ENCODE results near the gene MATCAP1. TPM values are rescaled to one million over a fixed set of nuclear protein-coding genes. Genes with fewer than 3 reads are reported as not detected.

Gene MATCAP1
- total RNA-seq, 1 experiment from 2014 or later: 33.9 TPM

DNA sequence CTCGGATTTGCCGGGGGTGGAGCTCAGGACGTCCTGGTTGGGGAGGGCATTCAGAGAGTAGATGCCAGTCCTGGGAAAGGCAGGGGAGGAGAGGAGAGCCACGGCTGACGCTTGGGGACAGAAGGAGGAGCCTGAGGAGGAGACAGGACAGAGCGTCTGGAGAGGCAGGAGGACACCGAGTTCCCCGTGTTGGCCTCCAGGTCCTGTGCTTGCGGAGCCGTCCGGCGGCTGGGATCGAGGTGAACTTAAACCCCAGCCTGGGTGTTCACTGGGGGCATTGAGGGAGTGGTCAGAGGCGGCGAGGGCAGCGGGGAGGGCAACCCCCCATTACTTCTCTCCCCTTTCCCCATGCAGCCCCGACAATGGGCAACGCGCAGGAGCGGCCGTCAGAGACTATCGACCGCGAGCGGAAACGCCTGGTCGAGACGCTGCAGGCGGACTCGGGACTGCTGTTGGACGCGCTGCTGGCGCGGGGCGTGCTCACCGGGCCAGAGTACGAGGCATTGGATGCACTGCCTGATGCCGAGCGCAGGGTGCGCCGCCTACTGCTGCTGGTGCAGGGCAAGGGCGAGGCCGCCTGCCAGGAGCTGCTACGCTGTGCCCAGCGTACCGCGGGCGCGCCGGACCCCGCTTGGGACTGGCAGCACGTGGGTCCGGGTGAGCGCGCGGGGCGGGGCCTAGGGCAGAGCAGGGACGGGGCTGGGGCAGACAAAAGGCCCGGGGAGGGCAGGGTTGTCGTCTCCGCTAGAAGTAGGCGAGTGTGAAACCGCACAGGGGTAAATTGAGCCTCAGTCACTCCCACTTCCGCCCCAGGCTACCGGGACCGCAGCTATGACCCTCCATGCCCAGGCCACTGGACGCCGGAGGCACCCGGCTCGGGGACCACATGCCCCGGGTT lies 9.7 kb downstream of the MATCAP1 start:
- ChIA-PET CTCF (interaction anchor here (0.6 to 0.9 kb wide), 2 partner anchors 19 to 226 kb away, joined by 3 read pairs; no protein-coding TSS in a partner anchor), POLR2A (ENCODE audit: low non-redundant PET) (interaction anchor here (0.7 kb wide), 1 partner anchor 52 kb away, joined by 3 read pairs; no protein-coding TSS in a partner anchor)
- Histone ChIP-seq H3K9me3 (ENCODE audit: low read depth, low read length, poor library complexity, severe bottlenecking) (no peaks in the 10 kb centered on the region), H3K27ac (ENCODE audit: low read depth, low read length, poor library complexity, severe bottlenecking) (peak overlapping the region; percentile 61), H3K4me1 (ENCODE audit: insufficient read depth, low read length, poor library complexity, severe bottlenecking) (peaks cover 36% of the 10 kb centered on the region), H3K4me3 (ENCODE audit: low read depth, low read length, poor library complexity, severe bottlenecking) (peak overlapping the region; percentile 47), H3K36me3 (ENCODE audit: insufficient read depth, low read length, poor library complexity, severe bottlenecking) (no peaks in the 10 kb centered on the region), H3K27me3 (replicated peaks; ENCODE audit: insufficient read depth, low read depth, low read length, poor library complexity) (no peaks in the 10 kb centered on the region)
- TF ChIP-seq, protein P1, sequence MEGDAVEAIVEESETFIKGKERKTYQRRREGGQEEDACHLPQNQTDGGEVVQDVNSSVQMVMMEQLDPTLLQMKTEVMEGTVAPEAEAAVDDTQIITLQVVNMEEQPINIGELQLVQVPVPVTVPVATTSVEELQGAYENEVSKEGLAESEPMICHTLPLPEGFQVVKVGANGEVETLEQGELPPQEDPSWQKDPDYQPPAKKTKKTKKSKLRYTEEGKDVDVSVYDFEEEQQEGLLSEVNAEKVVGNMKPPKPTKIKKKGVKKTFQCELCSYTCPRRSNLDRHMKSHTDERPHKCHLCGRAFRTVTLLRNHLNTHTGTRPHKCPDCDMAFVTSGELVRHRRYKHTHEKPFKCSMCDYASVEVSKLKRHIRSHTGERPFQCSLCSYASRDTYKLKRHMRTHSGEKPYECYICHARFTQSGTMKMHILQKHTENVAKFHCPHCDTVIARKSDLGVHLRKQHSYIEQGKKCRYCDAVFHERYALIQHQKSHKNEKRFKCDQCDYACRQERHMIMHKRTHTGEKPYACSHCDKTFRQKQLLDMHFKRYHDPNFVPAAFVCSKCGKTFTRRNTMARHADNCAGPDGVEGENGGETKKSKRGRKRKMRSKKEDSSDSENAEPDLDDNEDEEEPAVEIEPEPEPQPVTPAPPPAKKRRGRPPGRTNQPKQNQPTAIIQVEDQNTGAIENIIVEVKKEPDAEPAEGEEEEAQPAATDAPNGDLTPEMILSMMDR (conservative IDR thresholded peaks at IDR 0.05; ENCODE audit: low read depth, low read length): no peak; the same call in 1 of the 2 replicates
- no peak for TF ChIP-seq EZH2 (IDR thresholded peaks at IDR 0.05; ENCODE audit: borderline replicate concordance, low read depth, low read length, poor library complexity, severe bottlenecking)
- peak; percentile 87 for DNase-seq (ENCODE audit: low spot score)
- intact Hi-C loops (cut with micrococcal nuclease; ENCODE audit: unreplicated experiment): no loop called here
- BruUV-seq (replicated peaks): no TSS peak

GRCh38 chr16:67173323-67173722 lies 10.4 kb downstream of the MATCAP1 start:
- ChIA-PET POLR2A (ENCODE audit: low non-redundant PET) (interaction anchor here (0.7 kb wide), 1 partner anchor 53 kb away, joined by 3 read pairs; no protein-coding TSS in a partner anchor), CTCF (interaction anchor here (0.7 to 0.9 kb wide), 2 partner anchors 18 to 516 kb away, joined by 3 to 5 read pairs; no protein-coding TSS in a partner anchor)
- Histone ChIP-seq H3K4me1 (ENCODE audit: insufficient read depth, low read length, poor library complexity, severe bottlenecking) (peaks cover 33% of the 10 kb centered on the region), H3K9me3 (ENCODE audit: low read depth, low read length, poor library complexity, severe bottlenecking) (no peaks in the 10 kb centered on the region), H3K27ac (ENCODE audit: low read depth, low read length, poor library complexity, severe bottlenecking) (peak overlapping the region; percentile 61), H3K27me3 (replicated peaks; ENCODE audit: insufficient read depth, low read depth, low read length, poor library complexity) (no peaks in the 10 kb centered on the region), H3K4me3 (ENCODE audit: low read depth, low read length, poor library complexity, severe bottlenecking) (peak overlapping the region; percentile 47), H3K36me3 (ENCODE audit: insufficient read depth, low read length, poor library complexity, severe bottlenecking) (no peaks in the 10 kb centered on the region)
- intact Hi-C loops (cut with micrococcal nuclease; ENCODE audit: unreplicated experiment): no loop called here
- DNase-seq (ENCODE audit: low spot score): no peak
- no peak for TF ChIP-seq EZH2 (IDR thresholded peaks at IDR 0.05; ENCODE audit: borderline replicate concordance, low read depth, low read length, poor library complexity, severe bottlenecking)
- TF ChIP-seq, protein P1 (conservative IDR thresholded peaks at IDR 0.05; ENCODE audit: low read depth, low read length): no peak
- BruUV-seq (replicated peaks): no TSS peak

DNA sequence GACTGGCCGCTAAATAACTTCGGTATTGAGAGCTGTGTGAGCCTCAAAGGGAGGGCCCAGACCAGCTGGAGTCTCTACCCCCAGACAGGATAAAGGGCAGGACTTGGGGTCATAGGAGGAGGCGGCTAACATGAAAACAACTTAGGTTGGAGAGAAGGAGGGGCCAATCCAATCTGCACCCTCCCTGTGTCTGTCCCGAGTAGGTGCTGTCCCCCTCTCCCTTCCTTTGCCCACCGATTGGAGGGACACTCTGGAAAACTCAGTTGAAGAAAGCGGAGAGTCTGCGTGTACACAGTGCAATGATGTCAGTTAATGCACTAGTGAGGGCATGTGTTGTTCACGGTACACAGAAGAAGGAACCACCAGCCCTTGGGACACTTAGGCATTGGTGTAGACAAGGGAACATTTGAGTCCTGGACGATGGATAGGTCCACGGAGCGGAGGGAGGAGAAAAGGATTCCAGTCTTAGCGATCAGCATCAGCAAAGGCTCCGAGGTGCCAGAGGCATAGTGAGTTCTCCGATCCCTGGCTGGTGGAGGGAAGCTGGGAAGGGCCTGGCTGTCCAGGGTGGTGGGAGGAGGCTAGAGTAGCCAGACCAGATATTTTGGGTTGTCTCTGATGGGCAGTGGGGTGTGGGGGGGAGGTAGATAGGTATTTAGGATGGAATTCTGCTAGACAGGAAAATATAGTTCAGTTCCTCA lies 12.7 kb downstream of the MATCAP1 start:
- intact Hi-C loops (cut with micrococcal nuclease; ENCODE audit: unreplicated experiment): no loop called here
- DNase-seq (ENCODE audit: low spot score): peak; percentile 25
- no peak for TF ChIP-seq EZH2 (IDR thresholded peaks at IDR 0.05; ENCODE audit: borderline replicate concordance, low read depth, low read length, poor library complexity, severe bottlenecking)
- TF ChIP-seq, protein P1 (conservative IDR thresholded peaks at IDR 0.05; ENCODE audit: low read depth, low read length): no peak
- Histone ChIP-seq H3K27ac (ENCODE audit: low read depth, low read length, poor library complexity, severe bottlenecking) (peak overlapping the region; percentile 69), H3K9me3 (ENCODE audit: low read depth, low read length, poor library complexity, severe bottlenecking) (no peaks in the 10 kb centered on the region), H3K4me1 (ENCODE audit: insufficient read depth, low read length, poor library complexity, severe bottlenecking) (peaks cover 25% of the 10 kb centered on the region), H3K4me3 (ENCODE audit: low read depth, low read length, poor library complexity, severe bottlenecking) (peak overlapping the region; percentile 52), H3K27me3 (replicated peaks; ENCODE audit: insufficient read depth, low read depth, low read length, poor library complexity) (no peaks in the 10 kb centered on the region), H3K36me3 (ENCODE audit: insufficient read depth, low read length, poor library complexity, severe bottlenecking) (no peaks in the 10 kb centered on the region)
- POLR2A ChIA-PET (ENCODE audit: low non-redundant PET): no interaction called here
- CTCF ChIA-PET: interaction anchor here (0.6 to 1.9 kb wide), 2 partner anchors 16 to 228 kb away, joined by 4 to 10 read pairs; no protein-coding TSS in a partner anchor
- TSS peak; percentile 62 for BruUV-seq (replicated peaks)
